Measurements from ENCODE around the gene SSC5D.

SSC5D gene

DNA sequence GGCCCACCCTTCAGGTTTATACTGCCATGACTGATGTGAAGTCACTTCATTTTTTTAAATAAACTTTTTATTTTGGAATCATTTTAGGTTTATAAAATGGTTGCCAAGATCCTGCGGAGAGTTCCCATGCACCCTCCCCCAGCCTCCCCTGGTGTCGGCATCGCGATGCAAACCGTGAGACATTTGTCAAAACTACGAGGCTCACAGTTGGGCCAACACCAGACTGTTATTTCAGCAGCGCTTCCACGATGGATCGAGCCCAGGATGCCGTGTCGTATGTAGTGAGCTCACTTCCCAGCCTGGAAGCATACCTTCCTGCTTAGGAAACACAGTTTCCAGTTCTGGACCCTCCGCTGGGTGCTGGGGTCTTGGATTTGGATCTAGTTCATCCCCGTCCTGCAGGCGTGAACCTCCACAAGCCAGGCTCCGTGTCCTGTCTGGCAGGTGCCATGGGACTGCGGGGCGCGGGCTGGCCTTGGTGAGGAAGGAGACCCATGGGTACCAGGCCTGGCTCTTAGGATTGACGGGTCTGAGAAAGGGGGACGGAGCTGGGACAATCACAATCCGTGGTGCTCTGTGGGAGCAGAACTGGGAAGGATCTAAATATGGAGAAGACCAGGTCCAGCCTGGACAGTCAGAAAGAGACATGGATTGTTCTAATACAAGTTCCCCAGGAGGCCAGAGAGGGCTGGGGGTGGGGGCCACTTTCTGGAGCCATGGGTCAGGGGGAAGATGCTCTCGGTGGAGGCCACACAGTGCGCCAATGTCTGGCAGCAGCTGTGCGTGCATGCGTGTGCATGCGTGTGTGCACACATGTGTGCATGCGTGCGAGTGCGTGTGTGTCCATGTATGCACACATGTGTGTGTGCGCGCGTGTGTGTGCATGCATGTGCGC is 51.1 kb downstream of the SSC5D start:
- Histone ChIP-seq H3K4me1 (ENCODE audit: insufficient read depth, insufficient read length) (peaks cover 14% of the 10 kb centered on the region), H3K9me3 (ENCODE audit: insufficient read depth, low read length) (no peaks in the 10 kb centered on the region), H3K36me3 (ENCODE audit: insufficient read depth, insufficient read length, low read length) (no peaks in the 10 kb centered on the region), H3K9ac (ENCODE audit: insufficient read length, low read depth) (no peak overlapping the region), H3K4me3 (ENCODE audit: insufficient read length, low read depth) (no peak overlapping the region), H3K27me3 (ENCODE audit: insufficient read depth, insufficient read length) (no peaks in the 10 kb centered on the region)
- TF ChIP-seq ZNF274 (IDR thresholded peaks at IDR 0.05; ENCODE audit: low read depth, low read length) (no peak), YY1 (IDR thresholded peaks at IDR 0.05; ENCODE audit: insufficient read depth, insufficient read length) (no peak), SUZ12 (IDR thresholded peaks at IDR 0.05; ENCODE audit: extremely low read depth, insufficient read depth, insufficient read length) (no peak)
- no peak for DNase-seq (ENCODE audit: low read depth, low spot score)

DNA sequence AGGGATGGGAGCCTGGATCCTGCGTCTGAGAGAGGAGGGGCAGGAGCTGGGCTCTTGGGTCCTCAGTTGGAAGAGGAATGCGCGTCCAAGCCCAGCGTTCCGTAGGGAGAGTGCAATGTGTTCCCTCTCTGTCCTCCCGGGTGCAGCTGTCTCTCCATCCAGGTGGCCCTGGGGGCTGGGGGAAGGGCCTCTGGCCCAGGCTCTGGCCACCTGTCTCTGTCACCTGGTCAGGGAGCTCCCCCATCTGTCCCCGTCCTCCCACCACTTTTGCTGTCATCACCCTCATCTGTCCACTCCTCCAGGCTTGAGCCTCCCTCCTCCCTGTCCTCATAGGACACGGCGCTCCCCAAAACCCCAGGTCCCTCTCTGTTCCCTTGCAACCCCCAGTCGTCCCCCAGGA is 52.4 kb downstream of the SSC5D start:
- Histone ChIP-seq H3K4me3 (ENCODE audit: insufficient read length, low read depth) (no peak overlapping the region), H3K4me1 (ENCODE audit: insufficient read depth, insufficient read length) (peaks cover 13% of the 10 kb centered on the region), H3K9ac (ENCODE audit: insufficient read length, low read depth) (no peak overlapping the region), H3K9me3 (ENCODE audit: insufficient read depth, low read length) (no peaks in the 10 kb centered on the region), H3K36me3 (ENCODE audit: insufficient read depth, insufficient read length, low read length) (no peaks in the 10 kb centered on the region), H3K27me3 (ENCODE audit: insufficient read depth, insufficient read length) (no peaks in the 10 kb centered on the region)
- DNase-seq (ENCODE audit: low read depth, low spot score), result no peak
- no peak for TF ChIP-seq YY1 (IDR thresholded peaks at IDR 0.05; ENCODE audit: insufficient read depth, insufficient read length)

- no peak for DNase-seq (ENCODE audit: low read depth, low spot score)
- Histone ChIP-seq H3K9me3 (ENCODE audit: insufficient read depth, low read length) (no peaks in the 10 kb centered on the region), H3K4me3 (ENCODE audit: insufficient read length, low read depth) (no peak overlapping the region), H3K36me3 (ENCODE audit: insufficient read depth, insufficient read length, low read length) (no peaks in the 10 kb centered on the region), H3K9ac (ENCODE audit: insufficient read length, low read depth) (no peak overlapping the region), H3K4me1 (ENCODE audit: insufficient read depth, insufficient read length) (peaks cover 11% of the 10 kb centered on the region), H3K27me3 (ENCODE audit: insufficient read depth, insufficient read length) (no peaks in the 10 kb centered on the region)
- no peak for TF ChIP-seq SUZ12 (IDR thresholded peaks at IDR 0.05; ENCODE audit: extremely low read depth, insufficient read depth, insufficient read length)
- TF ChIP-seq YY1 (IDR thresholded peaks at IDR 0.05; ENCODE audit: insufficient read depth, insufficient read length), result no peak
- TF ChIP-seq ZNF274 (IDR thresholded peaks at IDR 0.05; ENCODE audit: low read depth, low read length), result no peak
Observed at GRCh38 chr19:55541091-55541490, 52.9 kb downstream of the SSC5D start.

- Histone ChIP-seq H3K27me3 (ENCODE audit: insufficient read depth, insufficient read length) (no peaks in the 10 kb centered on the region), H3K4me3 (ENCODE audit: insufficient read length, low read depth) (no peak overlapping the region), H3K9me3 (ENCODE audit: insufficient read depth, low read length) (no peaks in the 10 kb centered on the region), H3K36me3 (ENCODE audit: insufficient read depth, insufficient read length, low read length) (no peaks in the 10 kb centered on the region), H3K9ac (ENCODE audit: insufficient read length, low read depth) (no peak overlapping the region), H3K4me1 (ENCODE audit: insufficient read depth, insufficient read length) (peaks cover 5% of the 10 kb centered on the region)
- TF ChIP-seq YY1 (IDR thresholded peaks at IDR 0.05; ENCODE audit: insufficient read depth, insufficient read length) (no peak), SUZ12 (IDR thresholded peaks at IDR 0.05; ENCODE audit: extremely low read depth, insufficient read depth, insufficient read length) (no peak), ZNF274 (IDR thresholded peaks at IDR 0.05; ENCODE audit: low read depth, low read length) (no peak)
- DNase-seq (ENCODE audit: low read depth, low spot score), result no peak
Observed at GRCh38 chr19:55542292-55542855, 54.1 kb downstream of the SSC5D start.

DNA sequence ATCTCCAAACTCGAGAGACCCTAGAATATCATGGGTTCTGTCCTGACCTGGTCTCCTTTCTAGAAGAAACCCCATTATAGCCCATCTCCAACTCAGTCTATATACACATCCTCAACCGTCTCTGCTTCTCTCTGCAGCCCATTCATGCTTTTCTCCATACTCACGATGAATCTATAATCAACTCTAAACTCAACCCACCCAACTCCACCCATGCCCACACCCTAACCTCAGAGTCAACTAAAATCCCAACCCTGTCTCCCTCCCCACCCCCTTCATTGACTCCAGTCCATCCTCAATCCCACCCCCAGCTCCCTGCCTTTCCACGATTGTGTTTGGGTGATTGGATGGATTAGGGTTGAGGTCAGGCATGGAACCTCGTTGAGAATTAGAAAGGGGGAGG is 55.3 kb downstream of the SSC5D start:
- no peak for DNase-seq (ENCODE audit: low read depth, low spot score)
- H3K9me3 ChIP-seq (ENCODE audit: insufficient read depth, low read length), result no peaks in the 10 kb centered on the region
- peaks cover 5% of the 10 kb centered on the region for H3K4me1 ChIP-seq (ENCODE audit: insufficient read depth, insufficient read length)
- no peaks in the 10 kb centered on the region for H3K36me3 ChIP-seq (ENCODE audit: insufficient read depth, insufficient read length, low read length)
- TF ChIP-seq YY1 (IDR thresholded peaks at IDR 0.05; ENCODE audit: insufficient read depth, insufficient read length), result no peak
- TF ChIP-seq ZNF274 (IDR thresholded peaks at IDR 0.05; ENCODE audit: low read depth, low read length), result no peak
- no peak for TF ChIP-seq SUZ12 (IDR thresholded peaks at IDR 0.05; ENCODE audit: extremely low read depth, insufficient read depth, insufficient read length)
- no peaks in the 10 kb centered on the region for H3K27me3 ChIP-seq (ENCODE audit: insufficient read depth, insufficient read length)
- no peak overlapping the region for H3K9ac ChIP-seq (ENCODE audit: insufficient read length, low read depth)
- no peak overlapping the region for H3K4me3 ChIP-seq (ENCODE audit: insufficient read length, low read depth)

GRCh38 chr19:55544014-55544413 is 55.8 kb downstream of the SSC5D start:
- H3K27me3 ChIP-seq (ENCODE audit: insufficient read depth, insufficient read length), result no peaks in the 10 kb centered on the region
- no peak overlapping the region for H3K9ac ChIP-seq (ENCODE audit: insufficient read length, low read depth)
- DNase-seq (ENCODE audit: low read depth, low spot score), result no peak
- H3K4me1 ChIP-seq (ENCODE audit: insufficient read depth, insufficient read length), result peaks cover 5% of the 10 kb centered on the region
- H3K4me3 ChIP-seq (ENCODE audit: insufficient read length, low read depth), result no peak overlapping the region
- TF ChIP-seq YY1 (IDR thresholded peaks at IDR 0.05; ENCODE audit: insufficient read depth, insufficient read length) (no peak), ZNF274 (IDR thresholded peaks at IDR 0.05; ENCODE audit: low read depth, low read length) (no peak), SUZ12 (IDR thresholded peaks at IDR 0.05; ENCODE audit: extremely low read depth, insufficient read depth, insufficient read length) (no peak)
- H3K36me3 ChIP-seq (ENCODE audit: insufficient read depth, insufficient read length, low read length), result no peaks in the 10 kb centered on the region
- H3K9me3 ChIP-seq (ENCODE audit: insufficient read depth, low read length), result no peaks in the 10 kb centered on the region

DNA sequence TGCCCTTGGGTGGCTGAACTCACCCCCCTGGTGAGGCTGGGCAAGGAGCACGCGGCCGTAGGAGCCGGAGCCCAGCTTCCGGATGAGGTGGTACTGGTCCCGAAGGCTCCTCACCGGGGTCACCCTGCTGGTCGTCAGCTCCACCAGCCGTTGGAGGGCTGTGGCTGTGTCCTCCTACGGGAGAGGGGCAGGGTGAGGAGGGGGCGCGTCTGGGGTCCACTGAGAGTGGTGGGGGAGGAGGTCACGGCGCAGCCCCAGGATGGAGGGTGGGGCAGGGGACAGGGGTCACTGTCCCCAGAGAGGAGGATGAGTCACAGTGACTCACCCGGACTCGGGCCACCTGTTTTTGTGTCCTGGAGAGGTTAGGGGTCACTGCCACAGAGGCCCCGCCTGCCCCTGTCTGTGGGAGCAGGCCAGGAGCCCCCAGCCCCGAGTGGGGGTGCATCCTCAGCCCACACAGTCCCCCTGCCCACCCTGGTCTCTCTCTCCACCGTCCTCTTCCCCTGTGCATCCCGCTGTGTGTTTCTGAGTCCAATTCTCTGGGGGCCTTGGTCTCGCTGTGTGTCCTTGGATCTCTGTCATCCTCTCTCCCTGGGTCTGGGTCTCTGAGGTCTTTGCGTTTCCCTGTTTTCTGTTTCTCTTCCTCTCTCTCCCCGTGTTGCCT is 56.7 kb downstream of the SSC5D start:
- DNase-seq (ENCODE audit: low read depth, low spot score), result no peak
- Histone ChIP-seq H3K9me3 (ENCODE audit: insufficient read depth, low read length) (no peaks in the 10 kb centered on the region), H3K4me1 (ENCODE audit: insufficient read depth, insufficient read length) (peaks cover 2% of the 10 kb centered on the region), H3K36me3 (ENCODE audit: insufficient read depth, insufficient read length, low read length) (no peaks in the 10 kb centered on the region), H3K4me3 (ENCODE audit: insufficient read length, low read depth) (no peak overlapping the region), H3K27me3 (ENCODE audit: insufficient read depth, insufficient read length) (no peaks in the 10 kb centered on the region), H3K9ac (ENCODE audit: insufficient read length, low read depth) (no peak overlapping the region)
- TF ChIP-seq ZNF274 (IDR thresholded peaks at IDR 0.05; ENCODE audit: low read depth, low read length) (no peak), YY1 (IDR thresholded peaks at IDR 0.05; ENCODE audit: insufficient read depth, insufficient read length) (no peak), SUZ12 (IDR thresholded peaks at IDR 0.05; ENCODE audit: extremely low read depth, insufficient read depth, insufficient read length) (no peak)

Measured in NT2/D1 (cell line).